GM19395 (cell line): Measurements from ENCODE around the gene ITFG2.
"Not testable (repeated sequence)": the region's sequence is repeated elsewhere in the genome, so short reads cannot be mapped to it uniquely, and the experiment has no call there.

Experiments
- ATAC-seq: cut with Tn5 transposase; IDR thresholded peaks from one replicate; pipeline ENCODE4 v1.9.1; 2021; ENCODE audit warnings: mild to moderate bottlenecking, moderate library complexity; ENCODE audit not compliant: unreplicated experiment

ITFG2 gene

DNA sequence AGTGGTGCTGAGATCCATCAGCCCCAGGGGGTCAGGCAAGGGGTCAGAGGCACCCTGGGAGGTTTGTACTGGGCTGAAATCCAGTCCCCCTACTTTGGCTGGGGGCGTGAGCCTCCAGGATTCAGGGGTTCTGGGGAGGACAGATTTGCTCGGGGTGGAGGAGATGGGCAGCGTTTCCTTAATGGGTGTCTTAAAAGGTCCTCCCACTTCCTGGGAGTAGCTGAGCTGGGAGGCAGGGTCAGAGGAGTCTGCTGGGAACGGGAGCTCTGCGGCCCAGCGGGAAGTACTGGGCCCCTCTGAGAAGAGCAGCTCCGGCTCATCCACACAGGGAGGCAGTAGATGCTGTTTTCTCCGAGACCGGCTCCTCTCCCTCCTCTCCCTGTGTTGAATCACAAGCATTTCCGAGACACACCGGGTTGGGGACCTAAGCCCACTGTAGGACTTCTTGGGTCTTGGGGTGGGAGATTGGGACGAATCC, 46.5 kb downstream of the ITFG2 start:
- no peak for ATAC-seq

DNA sequence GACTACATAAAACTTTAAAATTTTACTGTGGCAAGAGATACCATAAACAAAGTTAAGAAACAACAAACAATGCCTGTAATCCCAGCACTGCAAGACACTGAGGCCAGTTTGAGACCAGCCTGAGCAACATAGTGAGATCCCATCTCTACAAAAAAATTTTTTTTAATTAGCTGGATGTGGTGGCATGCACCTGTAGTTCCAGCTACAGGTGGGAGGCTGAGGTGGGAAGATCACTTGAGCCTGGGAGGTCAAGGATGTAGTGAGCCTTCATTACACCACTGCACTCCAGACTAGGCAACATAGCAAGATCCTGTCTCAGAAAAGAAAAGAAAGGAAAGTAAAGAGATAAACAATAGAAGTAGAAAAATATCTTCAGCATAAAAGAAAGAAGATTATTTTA, 47.7 kb downstream of the ITFG2 start:
- ATAC-seq, result no peak

DNA sequence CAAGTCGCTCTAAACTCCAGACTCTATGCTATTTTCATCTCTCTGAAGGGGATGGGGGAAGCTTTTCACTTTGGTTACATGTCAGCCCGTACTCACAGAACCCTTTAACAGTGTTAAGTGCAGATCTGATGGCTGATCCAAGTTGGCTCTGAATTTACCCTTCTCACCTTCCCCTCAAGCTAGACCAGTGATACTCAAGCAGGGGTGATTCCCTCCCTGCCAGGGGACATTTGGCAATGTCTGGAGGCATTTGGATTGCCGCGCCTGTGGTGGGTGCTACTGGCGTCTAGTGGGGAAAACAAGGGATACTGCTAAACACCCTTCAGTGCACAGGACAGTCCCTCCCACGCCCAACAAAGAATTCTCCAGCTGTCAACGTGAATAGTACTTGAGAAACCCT, 50.4 kb downstream of the ITFG2 start:
- ATAC-seq, result no peak

DNA sequence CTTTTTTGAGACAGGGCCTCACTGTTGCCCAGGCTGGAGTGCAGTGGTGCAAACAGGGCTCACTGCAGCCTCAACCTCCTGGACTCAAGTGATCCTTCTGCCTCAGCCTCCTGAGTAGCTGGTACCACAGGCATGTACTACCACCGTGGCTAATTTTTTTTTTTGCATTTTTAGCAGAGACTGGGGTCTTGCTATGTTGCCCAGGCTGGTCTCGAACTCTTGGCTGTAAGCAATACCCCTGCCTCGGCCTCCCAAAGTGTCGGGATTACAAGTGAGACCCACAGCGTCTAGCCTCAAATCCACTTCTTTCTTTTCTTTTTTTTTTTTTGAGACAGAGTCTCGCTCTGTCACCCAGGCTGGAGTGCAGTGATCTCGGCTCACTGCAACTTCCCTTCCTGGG, 50.9 kb downstream of the ITFG2 start:
- ATAC-seq, result not testable (repeated sequence)

DNA sequence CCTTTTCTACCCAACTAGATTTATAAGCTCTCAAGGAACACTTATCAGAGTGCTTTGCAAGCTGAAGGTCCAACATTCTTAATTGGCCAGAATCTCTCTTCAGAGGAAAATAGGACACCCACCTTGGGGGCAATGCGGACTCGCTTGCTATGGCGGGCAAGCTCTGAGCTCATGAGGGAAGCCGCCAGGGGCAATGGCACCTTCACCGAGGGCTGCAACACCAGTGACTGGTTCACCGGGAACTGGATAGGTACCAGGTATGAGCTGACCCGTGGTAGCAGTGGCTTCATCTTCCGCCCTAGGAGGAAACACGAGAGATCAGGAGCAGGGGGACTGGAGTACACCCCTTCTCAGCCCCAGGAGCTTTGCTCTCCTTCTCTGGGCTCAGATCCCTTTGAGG, 51.7 kb downstream of the ITFG2 start:
- no peak for ATAC-seq

DNA sequence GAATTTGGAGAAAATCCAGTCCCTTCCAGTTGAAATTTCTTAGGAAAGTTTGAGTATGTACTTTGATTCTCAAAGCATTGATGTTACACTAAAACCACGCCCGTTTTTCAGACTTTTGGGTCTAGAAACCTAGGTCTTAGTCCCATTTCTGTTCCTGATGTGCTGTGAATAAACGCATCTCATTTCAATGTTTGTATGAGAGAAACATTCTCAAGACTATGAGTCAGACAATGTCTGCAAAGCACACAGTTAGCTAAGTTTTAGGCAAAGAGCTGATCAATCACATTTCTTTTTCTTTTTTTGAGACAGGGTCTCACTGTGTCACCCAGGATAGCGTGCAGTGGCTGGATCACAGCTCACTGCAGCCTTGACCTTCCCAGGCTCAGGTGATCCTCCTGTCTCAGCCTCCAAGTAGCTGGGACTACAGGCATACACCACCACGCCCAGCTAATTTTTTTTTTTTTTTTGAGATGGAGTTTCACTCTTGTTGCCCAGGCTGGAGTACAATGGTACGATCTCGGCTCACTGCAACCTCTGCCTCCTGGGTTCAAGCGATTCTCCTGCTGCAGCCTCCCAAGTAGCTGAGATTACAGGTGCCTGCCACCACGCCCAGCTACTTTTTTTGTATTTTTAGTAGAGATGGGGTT, 56.6 kb downstream of the ITFG2 start:
- not testable (repeated sequence) for ATAC-seq
